ENCODE results near the gene ABLIM2. TPM values are rescaled to one million over a fixed set of nuclear protein-coding genes. Genes with fewer than 3 reads are reported as not detected.
A peak's percentile ranks its signal among the peaks of the same experiment; 100 is the strongest.

The ABLIM2 gene
- polyA plus RNA-seq, 3 donors = 0.21 TPM; not detected in 2

DNA sequence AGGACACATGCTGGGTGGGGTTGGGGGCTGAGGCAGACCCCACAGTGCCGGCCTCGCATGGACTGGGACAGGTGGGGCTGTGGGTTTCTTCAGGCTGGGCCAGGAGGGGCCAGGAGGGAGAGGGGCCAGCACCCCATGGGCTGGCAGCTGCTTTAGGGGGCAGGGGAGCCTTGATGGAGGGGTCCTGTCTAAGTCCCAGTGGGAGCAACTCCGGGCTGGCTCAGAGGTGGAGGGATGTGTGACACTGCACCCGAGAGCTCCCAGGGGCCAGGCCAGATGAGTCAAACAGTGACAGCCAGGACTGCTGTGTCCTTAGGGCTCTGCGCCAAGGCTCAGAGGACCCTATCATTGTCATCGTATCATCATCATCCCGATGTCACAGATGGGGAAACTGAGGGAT is 4.4 kb upstream of the ABLIM2 start:
- Mint-ChIP-seq H3K27me3 (ENCODE audit: low read depth in 3 of 3) (peaks cover 20 to 41% (median 29%) of the 10 kb centered on the region in 3 donors), H3K4me3 (no peak overlapping the region), H3K9me3 (peaks cover 2 to 9% (median 2%) of the 10 kb centered on the region in 7 donors), H3K36me3 (no peaks in the 10 kb centered on the region), H3K4me1 (peaks cover 28% of the 10 kb centered on the region), H3K27ac (peak overlapping the region in 1 of 7 donors; percentile 41)
- Histone ChIP-seq H3K9ac (ENCODE audit: insufficient read depth, low read length, poor library complexity, severe bottlenecking) (no peak overlapping the region), H4K20me1 (ENCODE audit: insufficient read depth, low read length) (no peaks in the 10 kb centered on the region), H3K4me1 (ENCODE audit: control insufficient read depth in 1 of 2, insufficient read depth in 2 of 2, low read length in 2 of 2) (peaks cover 26 to 37% of the 10 kb centered on the region in 2 donors), H3K27me3 (ENCODE audit: control insufficient read depth in 2 of 2, insufficient read depth in 2 of 2, low read length in 2 of 2) (peaks cover 4 to 11% of the 10 kb centered on the region in 2 donors), H3K36me3 (replicated peaks in 1 of 2; ENCODE audit: control insufficient read depth in 1 of 2, insufficient read depth in 2 of 2, low read length in 2 of 2) (no peaks in the 10 kb centered on the region), H3K4me3 (replicated peaks in 1 of 3; ENCODE audit: low read depth in 2 of 3, low read length in 3 of 3) (no peak overlapping the region), H2AFZ (ENCODE audit: insufficient read depth, low read depth, low read length, poor library complexity, severe bottlenecking) (no peak overlapping the region), H3K4me2 (replicated peaks; ENCODE audit: extremely low read depth, low read length, poor library complexity, severe bottlenecking) (no peak overlapping the region), H3K79me2 (ENCODE audit: insufficient read depth, low read length) (no peaks in the 10 kb centered on the region), H3K27ac (ENCODE audit: low read depth in 1 of 2, low read length in 2 of 2) (no peak overlapping the region), H3K9me3 (replicated peaks in 1 of 2; ENCODE audit: control insufficient read depth in 1 of 2, insufficient read depth in 1 of 2, low read length in 2 of 2) (no peaks in the 10 kb centered on the region)
- no peak for DNase-seq
- TF ChIP-seq, protein P1, sequence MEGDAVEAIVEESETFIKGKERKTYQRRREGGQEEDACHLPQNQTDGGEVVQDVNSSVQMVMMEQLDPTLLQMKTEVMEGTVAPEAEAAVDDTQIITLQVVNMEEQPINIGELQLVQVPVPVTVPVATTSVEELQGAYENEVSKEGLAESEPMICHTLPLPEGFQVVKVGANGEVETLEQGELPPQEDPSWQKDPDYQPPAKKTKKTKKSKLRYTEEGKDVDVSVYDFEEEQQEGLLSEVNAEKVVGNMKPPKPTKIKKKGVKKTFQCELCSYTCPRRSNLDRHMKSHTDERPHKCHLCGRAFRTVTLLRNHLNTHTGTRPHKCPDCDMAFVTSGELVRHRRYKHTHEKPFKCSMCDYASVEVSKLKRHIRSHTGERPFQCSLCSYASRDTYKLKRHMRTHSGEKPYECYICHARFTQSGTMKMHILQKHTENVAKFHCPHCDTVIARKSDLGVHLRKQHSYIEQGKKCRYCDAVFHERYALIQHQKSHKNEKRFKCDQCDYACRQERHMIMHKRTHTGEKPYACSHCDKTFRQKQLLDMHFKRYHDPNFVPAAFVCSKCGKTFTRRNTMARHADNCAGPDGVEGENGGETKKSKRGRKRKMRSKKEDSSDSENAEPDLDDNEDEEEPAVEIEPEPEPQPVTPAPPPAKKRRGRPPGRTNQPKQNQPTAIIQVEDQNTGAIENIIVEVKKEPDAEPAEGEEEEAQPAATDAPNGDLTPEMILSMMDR (IDR thresholded peaks at IDR 0.05) = no peak
- intact Hi-C loops (cut with micrococcal nuclease) = no loop called here
- 92% methylated on average over 6 of the region's 7 CpGs for WGBS (ENCODE audit: insufficient coverage)

DNA sequence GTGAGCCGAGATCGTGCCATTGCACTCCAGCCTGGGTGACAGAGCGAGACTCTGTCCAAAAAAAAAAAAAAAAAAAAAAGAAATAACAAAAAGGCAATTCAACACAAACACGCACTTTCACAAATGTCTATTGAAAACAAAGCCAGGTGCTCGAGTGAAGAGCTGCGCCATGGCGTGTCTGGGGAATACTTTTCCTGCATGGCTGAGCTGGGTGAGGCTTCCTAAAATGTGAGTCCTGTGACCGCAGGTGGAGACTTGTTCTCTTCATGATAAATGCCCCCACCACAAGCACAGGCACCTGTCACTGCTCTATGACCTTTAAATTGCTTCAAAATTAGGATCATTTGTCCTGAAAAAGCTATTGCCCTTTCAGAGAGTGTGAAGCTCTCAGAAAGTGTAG is 4.0 kb upstream of the ABLIM2 start:
- intact Hi-C loops (cut with micrococcal nuclease) = no loop called here
- H3K27me3 ChIP-seq (ENCODE audit: control insufficient read depth in 2 of 2, insufficient read depth in 2 of 2, low read length in 2 of 2) = peaks cover 8 to 15% of the 10 kb centered on the region in 2 donors
- no peak overlapping the region for H3K4me3 ChIP-seq (replicated peaks in 1 of 3; ENCODE audit: low read depth in 2 of 3, low read length in 3 of 3)
- no CpG with 5 or more reads among the region's 8 CpGs for WGBS (ENCODE audit: insufficient coverage)
- no peak overlapping the region for H3K9ac ChIP-seq (ENCODE audit: insufficient read depth, low read length, poor library complexity, severe bottlenecking)
- no peak overlapping the region for H2AFZ ChIP-seq (ENCODE audit: insufficient read depth, low read depth, low read length, poor library complexity, severe bottlenecking)
- Mint-ChIP-seq H3K36me3 (no peaks in the 10 kb centered on the region), H3K4me3 (no peak overlapping the region), H3K27ac (peak overlapping the region in 1 of 7 donors; percentile 41), H3K9me3 (peaks cover 0 to 8% (median 0%) of the 10 kb centered on the region in 7 donors), H3K27me3 (ENCODE audit: low read depth in 3 of 3) (peaks cover 24 to 45% (median 32%) of the 10 kb centered on the region in 3 donors), H3K4me1 (peaks cover 26% of the 10 kb centered on the region)
- no peaks in the 10 kb centered on the region for H3K79me2 ChIP-seq (ENCODE audit: insufficient read depth, low read length)
- no peak overlapping the region for H3K4me2 ChIP-seq (replicated peaks; ENCODE audit: extremely low read depth, low read length, poor library complexity, severe bottlenecking)
- TF ChIP-seq, protein P1 (IDR thresholded peaks at IDR 0.05) = no peak
- H4K20me1 ChIP-seq (ENCODE audit: insufficient read depth, low read length) = no peaks in the 10 kb centered on the region
- peaks cover 3 to 4% of the 10 kb centered on the region in 2 donors for H3K9me3 ChIP-seq (replicated peaks in 1 of 2; ENCODE audit: control insufficient read depth in 1 of 2, insufficient read depth in 1 of 2, low read length in 2 of 2)
- peaks cover 26 to 37% of the 10 kb centered on the region in 2 donors for H3K4me1 ChIP-seq (ENCODE audit: control insufficient read depth in 1 of 2, insufficient read depth in 2 of 2, low read length in 2 of 2)
- no peak for DNase-seq
- no peaks in the 10 kb centered on the region for H3K36me3 ChIP-seq (replicated peaks in 1 of 2; ENCODE audit: control insufficient read depth in 1 of 2, insufficient read depth in 2 of 2, low read length in 2 of 2)
- H3K27ac ChIP-seq (ENCODE audit: low read depth in 1 of 2, low read length in 2 of 2) = no peak overlapping the region
